SJCRH30 (cell line): ENCODE results near the gene COL4A2. TPM values are rescaled to one million over a fixed set of nuclear protein-coding genes. Genes with fewer than 3 reads are reported as not detected.

Experiments
- DNase-seq, 2 experiments: peaks; one replicate each; pipeline ENCODE4 v3.0.0-alpha.2; 2015 to 2020
- H3K27ac ChIP-seq: fragments of 250-450 bp; sonication (Bioruptor Pico); 2 replicates; pipeline ENCODE4 v1.5.1; 2020; ENCODE audit warnings: mild to moderate bottlenecking, moderate library complexity
- H3K27me3 ChIP-seq: fragments of 250-450 bp; sonication (Bioruptor Pico); 2 replicates; pipeline ENCODE4 v1.5.1; 2020; ENCODE audit warnings: mild to moderate bottlenecking, moderate library complexity
- H3K36me3 ChIP-seq: fragments of 250-450 bp; sonication (Bioruptor Pico); 2 replicates; pipeline ENCODE4 v1.5.1; 2020; ENCODE audit warnings: mild to moderate bottlenecking, moderate library complexity
- H3K4me1 ChIP-seq: fragments of 250-450 bp; sonication (Bioruptor Pico); 2 replicates; pipeline ENCODE4 v1.5.1; 2020; ENCODE audit warnings: mild to moderate bottlenecking, moderate library complexity
- H3K4me3 ChIP-seq: fragments of 250-450 bp; sonication (Bioruptor Pico); 2 replicates; pipeline ENCODE4 v1.5.1; 2020; ENCODE audit warnings: mild to moderate bottlenecking, moderate library complexity
- H3K9me3 ChIP-seq: fragments of 250-450 bp; sonication (Bioruptor Pico); replicated peaks from 2 replicates; pipeline ENCODE4 v1.5.1; 2020; ENCODE audit warnings: mild to moderate bottlenecking, moderate library complexity
- total RNA-seq: library from RNA; depleted of rRNA; stranded (reverse); fragments of >200 nt; shearing (Covaris generic); gene quantifications from 2 replicates; pipeline ENCODE4 v1.2.3, GENCODE V29; 2014

Gene COL4A2
- total RNA-seq, 1 experiment from 2014 or later = 251 TPM

GRCh38 chr13:110302997-110303396, 4.1 kb upstream of the COL4A2 start:
- Histone ChIP-seq H3K9me3 (0 out of 2 replicates have a peak, but pooled peaks cover 2% of the 10 kb centered on the region), H3K27ac (no peak overlapping the region), H3K27me3 (no peaks in the 10 kb centered on the region), H3K4me3 (no peak overlapping the region), H3K4me1 (peaks cover 6% of the 10 kb centered on the region), H3K36me3 (peaks cover 21% of the 10 kb centered on the region)
- DNase-seq = no peak

GRCh38 chr13:110303644-110304043, 3.4 kb upstream of the COL4A2 start:
- DNase-seq = no peak
- no peak overlapping the region for H3K27ac ChIP-seq
- H3K27me3 ChIP-seq = no peaks in the 10 kb centered on the region
- H3K9me3 ChIP-seq = no peaks in the 10 kb centered on the region
- H3K4me3 ChIP-seq = no peak overlapping the region
- H3K36me3 ChIP-seq = peaks cover 16% of the 10 kb centered on the region
- peaks cover 6% of the 10 kb centered on the region for H3K4me1 ChIP-seq

- H3K36me3 ChIP-seq = peaks cover 14% of the 10 kb centered on the region
- no peak overlapping the region for H3K4me3 ChIP-seq
- no peak overlapping the region for H3K27ac ChIP-seq
- no peak for DNase-seq
- no peaks in the 10 kb centered on the region for H3K27me3 ChIP-seq
- H3K9me3 ChIP-seq = no peaks in the 10 kb centered on the region
- peaks cover 6% of the 10 kb centered on the region for H3K4me1 ChIP-seq
These were observed 2.8 kb upstream of the COL4A2 start for GRCh38 chr13:110304256-110304655.

DNA sequence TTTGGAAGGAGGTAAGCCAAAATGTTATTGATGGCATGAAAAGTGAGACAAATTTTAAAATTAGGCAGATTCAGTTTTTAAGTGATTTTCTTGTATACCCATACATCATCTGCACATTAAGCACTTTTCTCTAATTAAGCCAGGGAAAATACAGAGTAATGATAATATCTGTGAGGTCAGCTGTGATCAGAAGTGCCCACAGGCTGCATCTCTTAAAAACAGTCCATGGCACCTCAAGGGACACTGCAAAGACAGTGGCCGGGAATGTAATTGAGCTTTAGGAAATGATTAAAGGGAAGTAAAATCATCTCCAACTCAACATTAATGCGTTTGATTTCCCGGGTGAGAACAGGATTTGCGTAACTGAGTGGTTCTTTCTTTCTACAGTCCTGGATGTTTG, 2.1 kb upstream of the COL4A2 start:
- no peak for DNase-seq
- Histone ChIP-seq H3K4me1 (peaks cover 9% of the 10 kb centered on the region), H3K36me3 (peaks cover 20% of the 10 kb centered on the region), H3K27me3 (no peaks in the 10 kb centered on the region), H3K4me3 (peak overlapping the region; percentile 93), H3K9me3 (no peaks in the 10 kb centered on the region), H3K27ac (peak overlapping the region; percentile 94)

- peak overlapping the region; percentile 93 for H3K4me3 ChIP-seq
- H3K27me3 ChIP-seq = no peaks in the 10 kb centered on the region
- peak overlapping the region; percentile 94 for H3K27ac ChIP-seq
- peaks cover 26% of the 10 kb centered on the region for H3K36me3 ChIP-seq
- H3K9me3 ChIP-seq = no peaks in the 10 kb centered on the region
- DNase-seq = no peak
- peaks cover 11% of the 10 kb centered on the region for H3K4me1 ChIP-seq
These were observed 1.5 kb upstream of the COL4A2 start for GRCh38 chr13:110305544-110305943.

GRCh38 chr13:110305949-110306339, 1.1 kb upstream of the COL4A2 start:
- Histone ChIP-seq H3K27ac (peak overlapping the region; percentile 94), H3K4me3 (peak overlapping the region; percentile 93), H3K27me3 (no peaks in the 10 kb centered on the region), H3K36me3 (peaks cover 30% of the 10 kb centered on the region), H3K4me1 (peaks cover 11% of the 10 kb centered on the region), H3K9me3 (no peaks in the 10 kb centered on the region)
- peak; percentile 67 to 88 for DNase-seq

GRCh38 chr13:110306340-110306959, 634 bp upstream of the COL4A2 start:
- H3K4me3 ChIP-seq = peak overlapping the region; percentile 93
- peaks cover 32% of the 10 kb centered on the region for H3K36me3 ChIP-seq

GRCh38 chr13:110307767-110308655, 927 bp downstream of the COL4A2 start:
- H3K4me3 ChIP-seq = peak overlapping the region; percentile 93
- DNase-seq = peak; percentile 56 to 71
- H3K4me1 ChIP-seq = peaks cover 11% of the 10 kb centered on the region; the same call in 1 of the 2 replicates
- no peaks in the 10 kb centered on the region for H3K9me3 ChIP-seq
- H3K27me3 ChIP-seq = no peaks in the 10 kb centered on the region
- peak overlapping the region; percentile 94 for H3K27ac ChIP-seq
- peaks cover 40% of the 10 kb centered on the region for H3K36me3 ChIP-seq

More at GRCh38 chr13:110306340-110306959, 634 bp upstream of the COL4A2 start:
- H3K4me1 ChIP-seq = peaks cover 11% of the 10 kb centered on the region
- no peaks in the 10 kb centered on the region for H3K9me3 ChIP-seq
- no peaks in the 10 kb centered on the region for H3K27me3 ChIP-seq
- DNase-seq = peak; percentile 62 to 78
- peak overlapping the region; percentile 94 for H3K27ac ChIP-seq

GRCh38 chr13:110308656-110309359, 1.7 kb downstream of the COL4A2 start:
- H3K9me3 ChIP-seq = no peaks in the 10 kb centered on the region
- DNase-seq = no peak
- peaks cover 33% of the 10 kb centered on the region for H3K36me3 ChIP-seq
- H3K4me3 ChIP-seq = peak overlapping the region; percentile 93
- H3K4me1 ChIP-seq = peaks cover 11% of the 10 kb centered on the region; the same call in 1 of the 2 replicates
- H3K27me3 ChIP-seq = no peaks in the 10 kb centered on the region
- peak overlapping the region; percentile 94 for H3K27ac ChIP-seq

GRCh38 chr13:110309661-110310524, 2.8 kb downstream of the COL4A2 start:
- H3K27me3 ChIP-seq = no peaks in the 10 kb centered on the region
- H3K36me3 ChIP-seq = peaks cover 34% of the 10 kb centered on the region
- no peak overlapping the region for H3K4me3 ChIP-seq
- DNase-seq = no peak
- H3K4me1 ChIP-seq = peaks cover 10% of the 10 kb centered on the region; the same call in 1 of the 2 replicates
- H3K9me3 ChIP-seq = no peaks in the 10 kb centered on the region
- no peak overlapping the region for H3K27ac ChIP-seq

DNA sequence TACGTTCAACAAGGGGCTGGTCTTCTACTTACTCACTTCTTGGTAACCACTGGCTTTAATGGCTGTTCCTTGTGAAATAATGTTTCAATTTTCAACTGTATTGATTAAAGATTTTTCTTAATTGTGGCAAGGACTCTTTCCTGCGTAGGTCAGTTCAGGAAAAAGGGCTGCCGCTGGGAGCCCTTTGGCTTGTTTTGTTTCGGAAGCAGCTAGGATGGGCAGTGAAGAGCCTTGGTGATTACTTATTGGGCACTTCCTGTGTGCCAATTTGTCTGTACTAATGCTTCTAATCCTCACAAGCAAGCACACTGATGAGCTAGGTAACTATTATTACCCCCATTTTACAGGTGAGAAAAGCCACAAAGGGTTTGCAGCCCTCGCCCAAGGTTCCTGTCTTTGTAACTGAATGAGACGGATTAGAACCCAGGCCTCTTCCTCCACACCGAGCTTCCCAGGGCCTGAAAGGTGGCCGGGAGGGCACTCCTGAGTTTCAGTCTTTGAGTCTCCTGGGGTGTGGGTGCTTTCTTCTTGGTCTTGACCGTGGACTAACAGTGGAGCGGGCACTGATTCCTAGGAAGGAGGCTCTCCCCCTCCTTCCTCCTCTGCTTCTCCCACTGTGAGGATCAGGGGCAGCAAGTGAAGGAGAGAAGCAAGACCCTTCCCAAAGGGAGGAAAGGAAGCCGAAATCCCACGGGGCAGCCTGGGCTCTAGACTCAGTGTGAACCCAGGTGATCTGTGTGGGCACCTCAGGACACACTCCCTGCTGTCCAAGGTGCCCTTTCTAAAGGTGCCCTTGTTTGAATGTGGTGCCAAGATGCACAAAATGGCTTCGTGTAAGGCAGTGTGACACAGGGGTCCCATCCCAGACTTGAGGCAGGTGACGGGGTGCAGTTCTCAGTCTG, 3.7 kb downstream of the COL4A2 start:
- no peak for DNase-seq
- Histone ChIP-seq H3K36me3 (peaks cover 40% of the 10 kb centered on the region), H3K27me3 (no peaks in the 10 kb centered on the region), H3K4me3 (no peak overlapping the region), H3K9me3 (no peaks in the 10 kb centered on the region), H3K27ac (no peak overlapping the region), H3K4me1 (peaks cover 6% of the 10 kb centered on the region; the same call in 1 of the 2 replicates)

DNA sequence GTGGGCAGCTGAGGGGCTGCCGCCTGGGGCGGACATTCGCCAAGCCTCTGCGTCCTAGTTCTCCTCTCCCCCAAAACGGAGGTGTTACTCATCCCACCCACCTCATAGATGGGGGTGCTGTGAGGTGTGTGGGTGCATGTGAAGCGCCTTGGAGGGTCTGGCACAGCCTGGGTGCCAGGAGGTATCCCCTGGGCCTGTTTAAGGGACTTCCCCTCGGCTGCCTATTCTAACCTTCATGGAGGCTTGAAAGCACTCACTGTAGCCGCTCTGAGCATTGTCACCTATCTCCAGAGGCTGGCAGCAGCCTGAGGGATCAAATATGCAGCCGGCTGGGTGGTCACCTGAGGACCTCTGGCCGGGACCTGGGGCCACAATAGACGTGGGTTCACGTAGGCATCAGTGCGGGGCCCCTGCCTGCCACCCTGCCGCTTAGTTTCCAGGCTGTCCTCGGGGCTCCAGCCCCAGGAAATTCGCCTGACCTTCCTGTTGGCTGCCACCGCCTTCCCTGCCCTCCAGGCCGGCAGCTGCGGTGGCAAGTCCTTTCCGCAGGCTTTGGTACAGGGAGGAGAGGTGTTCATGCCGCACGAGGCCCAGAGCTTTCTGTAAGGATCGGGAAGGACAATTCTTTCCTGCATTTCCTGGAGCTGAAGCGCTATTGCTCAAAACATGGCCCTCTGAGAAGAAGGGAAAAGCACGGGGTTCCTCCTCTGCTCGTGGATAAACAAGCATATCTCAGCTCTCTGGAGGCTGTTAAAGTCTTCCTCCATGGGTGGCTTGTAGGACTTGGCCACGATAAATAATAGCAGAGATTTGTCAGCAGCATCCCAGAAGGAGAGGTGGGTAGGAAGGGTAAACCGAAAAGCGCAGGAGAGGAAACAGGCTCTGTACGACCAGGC, 4.6 kb downstream of the COL4A2 start:
- H3K27ac ChIP-seq = no peak overlapping the region
- peaks cover 6% of the 10 kb centered on the region; the same call in 1 of the 2 replicates for H3K4me1 ChIP-seq

More for the DNA sequence above, 4.6 kb downstream of the COL4A2 start:
- H3K27me3 ChIP-seq = no peaks in the 10 kb centered on the region
- no peak overlapping the region for H3K4me3 ChIP-seq
- no peaks in the 10 kb centered on the region for H3K9me3 ChIP-seq
- no peak for DNase-seq
- H3K36me3 ChIP-seq = peaks cover 49% of the 10 kb centered on the region
